CD4-positive, alpha-beta T cell treated with Interleukin-4 for 4 hours (primary cell): ENCODE measurements around the gene RYR3.

Experiments used
- DNase-seq: peaks from one replicate; pipeline ENCODE4 v3.0.0-alpha.2; 2020

RYR3 gene

DNA sequence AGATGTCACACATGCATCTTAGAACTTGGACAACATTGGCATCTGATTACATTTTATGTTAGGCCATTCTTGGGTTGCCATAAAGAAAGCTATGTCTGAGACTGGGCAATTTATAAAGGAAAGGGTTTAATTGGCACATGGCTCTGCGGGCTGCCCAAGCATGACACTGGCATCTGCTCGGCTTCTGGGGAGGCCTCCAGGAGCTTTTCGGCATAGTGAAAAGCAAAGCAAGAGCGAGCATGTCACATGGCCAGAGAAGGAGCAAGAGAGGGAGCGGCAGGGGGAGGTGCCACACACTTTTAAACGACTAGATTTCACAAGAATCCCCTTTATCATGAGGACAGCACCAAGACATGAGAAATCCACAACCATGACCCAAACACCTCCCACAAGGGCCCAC lies 11.3 kb downstream of the RYR3 start:
- no peak for DNase-seq

DNA sequence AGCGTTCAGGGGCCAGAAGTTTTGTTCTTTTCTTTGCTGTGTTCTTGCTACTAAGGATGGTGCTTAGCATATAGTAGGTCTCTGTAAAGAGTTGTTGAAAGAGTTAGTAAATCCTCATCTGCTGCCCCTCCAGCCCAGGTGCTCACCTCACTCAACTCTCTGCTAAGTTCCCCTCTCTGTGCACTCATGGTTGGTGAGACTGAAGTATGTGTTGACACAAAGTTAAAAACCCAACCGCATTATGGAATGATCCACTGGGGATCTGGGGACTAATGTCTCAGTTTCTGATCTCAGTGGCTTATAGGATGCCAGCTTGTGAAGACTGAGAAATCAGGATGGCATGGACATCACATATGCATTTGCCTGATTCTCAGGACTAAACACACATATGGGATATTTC lies 13.8 kb downstream of the RYR3 start:
- DNase-seq: no peak

DNA sequence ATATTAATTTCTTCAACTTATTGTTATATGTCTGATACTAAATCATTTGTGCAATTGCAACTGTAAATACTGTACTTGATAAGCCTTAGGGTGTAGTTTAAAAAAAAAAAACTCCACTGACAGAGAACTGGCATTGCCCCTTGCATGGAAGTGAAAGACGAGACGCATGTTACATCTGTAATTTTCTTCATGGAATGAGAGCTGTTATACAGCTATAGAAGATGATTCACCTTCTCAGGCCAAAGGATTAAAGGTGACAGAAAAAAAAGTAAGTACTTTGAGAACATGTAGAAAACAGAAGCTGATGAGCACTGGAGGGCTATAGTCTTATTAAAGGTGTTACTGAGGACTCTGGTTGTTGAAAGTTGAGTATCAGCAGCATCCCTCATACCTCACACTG lies 16.1 kb downstream of the RYR3 start:
- DNase-seq: no peak

DNA sequence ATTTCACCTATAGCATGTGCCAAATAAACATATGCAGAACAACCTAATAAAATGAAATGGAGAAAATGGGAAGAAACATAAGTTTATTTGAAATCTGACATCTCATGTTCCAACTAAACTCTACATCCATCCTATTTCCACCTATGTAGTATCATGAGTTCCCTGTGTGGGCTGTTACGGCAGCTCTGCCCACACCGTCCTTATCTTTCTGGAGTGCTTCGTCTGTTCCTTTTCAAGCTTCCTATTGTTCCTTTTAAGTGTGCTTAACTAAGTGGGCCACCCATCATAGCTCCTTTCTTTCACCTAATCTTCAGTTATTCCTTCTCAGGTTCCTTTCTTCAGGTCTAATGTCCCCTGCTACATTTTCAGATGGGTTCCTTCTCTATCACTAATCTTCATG lies 17.3 kb downstream of the RYR3 start:
- DNase-seq: no peak

DNA sequence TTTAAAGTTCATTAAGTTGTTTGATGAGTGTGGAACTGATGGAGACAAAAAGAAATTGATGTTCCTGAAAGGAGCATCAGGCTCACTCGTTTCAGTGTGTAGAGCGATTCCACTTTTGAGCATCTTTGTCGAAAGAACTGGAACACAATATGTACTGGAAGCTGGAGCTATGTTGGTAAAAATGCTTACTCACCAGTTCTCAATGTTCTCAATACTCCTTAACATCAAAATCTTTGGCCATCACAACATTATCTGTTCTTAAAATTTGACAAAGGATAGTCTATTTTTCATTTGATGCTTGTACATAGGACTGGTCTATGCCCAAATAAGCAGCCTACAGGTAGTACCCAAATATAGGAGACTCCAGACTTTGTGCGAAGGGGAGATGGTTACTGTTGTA lies 18.7 kb downstream of the RYR3 start:
- DNase-seq: no peak

DNA sequence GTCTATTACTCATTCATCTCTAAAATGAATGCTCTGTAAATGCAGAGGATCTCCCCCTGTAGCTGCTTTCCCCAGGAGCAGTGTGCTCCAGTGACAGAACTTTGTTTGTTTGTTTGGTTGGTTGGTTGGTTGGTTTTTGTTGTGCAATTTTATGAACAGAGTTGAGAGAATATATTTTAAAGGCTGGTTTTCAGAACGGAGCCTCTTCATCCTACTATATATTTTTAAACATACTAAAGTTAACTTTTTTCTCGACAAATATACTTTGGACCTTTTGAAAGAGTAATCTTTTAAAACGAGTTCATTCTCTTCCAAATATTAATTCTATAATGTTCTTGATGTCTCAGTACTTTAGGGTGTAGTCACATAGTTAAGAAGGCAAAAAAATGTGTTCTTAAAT lies 20.2 kb downstream of the RYR3 start:
- DNase-seq: no peak

DNA sequence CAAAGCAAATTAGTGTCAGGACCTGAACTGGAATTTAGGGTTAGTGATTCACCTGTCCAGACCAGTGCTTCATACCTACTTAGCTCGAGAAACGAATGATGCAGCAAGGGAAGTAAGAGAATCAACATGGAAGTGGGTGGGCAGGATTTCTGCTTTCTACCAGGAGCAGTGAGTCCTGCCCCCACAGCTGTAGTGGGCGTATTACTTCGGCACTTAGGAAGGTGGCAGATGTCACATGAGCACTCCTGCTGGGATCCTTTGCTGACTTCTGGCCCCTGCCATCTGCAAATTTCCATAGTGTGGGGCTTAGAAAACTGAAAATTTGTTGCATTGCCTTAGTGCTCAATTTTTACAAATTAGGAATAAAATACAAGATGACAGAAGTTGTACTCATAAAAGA lies 31.2 kb downstream of the RYR3 start:
- DNase-seq: no peak

DNA sequence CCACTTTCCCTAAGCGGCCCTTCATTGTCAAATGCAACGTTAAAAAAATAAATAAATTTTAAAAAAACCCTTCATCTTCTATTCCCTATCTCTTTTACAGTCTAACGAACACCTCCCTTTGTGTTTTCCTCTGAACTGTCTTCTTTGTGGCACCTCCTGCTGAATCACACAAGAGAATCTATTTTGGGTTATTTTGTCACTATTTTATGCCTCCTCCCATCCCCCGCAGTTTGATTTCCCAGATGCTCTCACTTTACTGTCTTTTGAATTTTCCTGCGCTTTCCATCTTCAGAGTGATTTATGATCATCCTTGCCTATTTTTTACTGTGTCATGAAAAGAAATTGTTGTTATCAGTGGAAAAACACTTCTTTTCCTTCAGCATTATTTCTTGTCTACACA lies 32.5 kb downstream of the RYR3 start:
- DNase-seq: no peak

DNA sequence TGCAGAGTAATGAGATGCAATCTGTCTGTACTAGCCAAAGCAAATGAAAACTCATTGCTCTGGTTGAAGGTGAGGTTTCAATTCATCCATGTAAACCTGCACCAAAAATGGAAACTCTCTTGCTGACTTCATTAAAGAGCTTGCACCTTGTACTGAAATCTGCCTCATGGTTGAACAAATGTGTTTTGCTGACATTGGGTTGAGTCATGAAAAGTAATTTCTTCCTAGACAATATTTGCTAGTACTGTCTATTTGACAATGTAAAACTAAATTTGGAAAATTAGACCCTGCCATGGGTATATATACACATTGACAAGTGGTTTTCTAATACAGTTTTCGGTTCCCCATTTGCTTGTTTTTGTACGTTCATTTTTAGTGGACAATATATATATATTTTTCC lies 33.3 kb downstream of the RYR3 start:
- no peak for DNase-seq

DNA sequence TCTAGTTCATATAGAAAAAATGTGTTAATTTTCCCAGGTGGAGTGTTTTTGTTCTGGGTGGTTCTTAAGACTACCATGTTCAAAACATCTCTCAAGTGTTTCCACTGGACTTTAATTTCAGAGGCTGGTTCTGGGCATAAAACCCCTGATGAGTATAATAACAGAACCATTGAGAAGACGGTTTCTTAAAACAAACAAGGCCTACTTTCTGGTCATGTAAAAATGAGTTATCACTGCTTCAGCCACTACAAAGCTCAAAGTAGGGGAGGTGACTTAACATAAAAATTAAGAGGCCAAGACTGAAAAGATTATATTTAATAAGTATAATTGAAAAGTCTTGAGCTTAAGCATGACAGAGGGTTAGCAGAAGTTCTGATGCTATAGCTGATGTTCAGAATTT lies 33.8 kb downstream of the RYR3 start:
- DNase-seq: no peak

DNA sequence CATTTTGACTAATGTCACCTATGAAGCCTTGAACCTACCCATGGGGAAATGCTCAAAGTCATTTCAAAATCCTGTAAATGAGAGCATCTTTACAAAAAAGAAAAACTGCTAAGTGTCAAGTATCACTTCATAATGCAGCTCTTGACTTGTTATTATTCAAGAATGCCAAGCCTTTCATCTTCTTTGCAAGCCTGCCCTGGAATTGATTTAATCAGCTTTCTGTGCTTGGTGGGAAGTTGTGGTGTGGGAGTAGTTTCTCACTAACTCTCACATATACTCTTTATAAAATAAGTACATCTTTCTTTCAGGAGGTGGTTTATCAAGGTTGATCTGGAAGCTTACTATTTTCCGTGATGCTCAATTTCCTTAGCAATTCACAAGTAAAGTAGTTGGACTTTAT lies 43.6 kb downstream of the RYR3 start:
- no peak for DNase-seq

DNA sequence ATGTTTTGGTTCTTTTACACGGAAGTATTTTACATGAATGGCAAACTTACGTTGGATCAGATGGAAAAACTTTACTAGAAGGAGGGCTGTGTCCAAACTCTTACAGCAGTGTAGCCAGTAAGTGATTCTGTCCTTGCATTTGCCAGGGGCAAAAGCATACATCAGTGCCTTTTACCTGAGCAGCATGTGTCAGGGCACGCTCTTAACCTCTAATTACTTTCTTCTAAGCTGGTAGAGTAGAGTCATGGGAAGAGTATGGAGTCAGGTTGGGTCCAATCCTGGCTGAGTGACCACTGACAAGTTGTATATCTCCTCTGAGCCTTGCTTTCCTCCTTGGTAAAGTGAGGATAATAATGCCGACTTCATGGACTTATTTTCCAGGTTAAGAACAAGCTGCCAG lies 47.1 kb downstream of the RYR3 start:
- DNase-seq: no peak

DNA sequence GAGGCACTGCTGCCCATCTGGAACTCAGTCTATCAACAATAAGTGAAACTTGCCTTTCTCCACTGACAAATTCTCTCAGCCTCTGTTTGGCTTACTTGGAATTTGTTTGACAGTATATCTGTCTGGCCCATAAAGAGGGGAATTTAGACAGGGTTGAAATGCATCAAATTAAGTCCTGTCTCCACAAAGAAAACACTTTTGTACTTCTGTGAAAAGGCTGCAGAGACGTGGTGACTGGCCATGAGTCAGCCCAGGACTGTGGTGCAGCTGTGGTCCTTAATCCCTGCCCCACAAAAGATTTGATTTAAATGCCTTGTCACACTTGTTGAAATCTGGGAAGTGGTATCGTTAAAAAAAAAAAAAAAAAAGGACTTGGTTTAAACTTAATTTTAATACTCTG lies 47.5 kb downstream of the RYR3 start:
- no peak for DNase-seq

DNA sequence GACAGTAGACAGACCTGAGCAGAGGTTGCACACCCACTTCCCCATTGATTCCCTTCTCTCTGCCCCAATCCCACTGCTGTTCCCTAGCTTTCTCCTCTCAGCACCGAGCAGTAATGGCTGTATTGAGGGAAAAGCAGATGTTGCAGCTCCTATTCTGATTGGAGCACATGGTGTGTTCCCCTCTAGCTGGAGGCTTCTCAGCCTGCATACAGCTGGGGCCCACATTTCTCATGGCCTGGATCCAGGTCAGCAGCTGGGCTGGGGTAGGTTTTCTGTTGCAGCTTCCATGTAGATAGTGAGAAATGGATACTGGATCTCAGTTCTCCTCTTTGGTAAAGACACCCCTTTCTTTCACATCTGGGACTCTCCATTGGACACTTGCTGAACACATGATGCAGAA lies 50.1 kb downstream of the RYR3 start:
- no peak for DNase-seq

DNA sequence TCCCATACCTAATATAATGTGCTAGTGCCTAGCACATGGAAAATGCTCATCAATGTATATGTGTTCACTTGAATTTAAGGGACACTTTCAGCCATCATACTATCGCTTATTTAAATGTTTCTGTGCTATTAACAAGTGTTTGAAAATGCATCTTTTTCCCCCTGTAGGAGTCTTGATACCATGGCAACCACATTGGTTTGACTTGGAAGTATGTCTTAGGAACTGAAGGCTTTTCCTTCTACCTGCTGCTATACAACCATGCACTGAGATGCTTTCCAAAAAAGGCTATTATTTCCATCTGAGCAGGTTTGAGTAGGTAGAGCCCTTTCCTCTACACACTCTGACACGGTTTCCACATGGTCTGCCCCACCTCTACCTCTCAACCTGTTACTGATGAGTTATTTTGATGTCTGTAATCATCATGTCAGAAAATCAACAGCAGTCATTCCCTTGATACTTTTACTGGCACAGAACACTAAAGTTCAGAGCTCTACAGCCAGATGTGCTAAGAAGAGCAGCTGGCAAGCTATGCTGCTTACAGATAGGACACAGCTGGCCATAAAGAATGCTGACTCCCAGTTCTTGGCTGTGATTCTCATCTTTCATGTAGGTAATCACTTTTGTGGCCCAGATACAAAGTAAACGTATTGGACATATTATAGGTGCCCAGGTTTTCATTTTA lies 59.3 kb downstream of the RYR3 start:
- DNase-seq: no peak

DNA sequence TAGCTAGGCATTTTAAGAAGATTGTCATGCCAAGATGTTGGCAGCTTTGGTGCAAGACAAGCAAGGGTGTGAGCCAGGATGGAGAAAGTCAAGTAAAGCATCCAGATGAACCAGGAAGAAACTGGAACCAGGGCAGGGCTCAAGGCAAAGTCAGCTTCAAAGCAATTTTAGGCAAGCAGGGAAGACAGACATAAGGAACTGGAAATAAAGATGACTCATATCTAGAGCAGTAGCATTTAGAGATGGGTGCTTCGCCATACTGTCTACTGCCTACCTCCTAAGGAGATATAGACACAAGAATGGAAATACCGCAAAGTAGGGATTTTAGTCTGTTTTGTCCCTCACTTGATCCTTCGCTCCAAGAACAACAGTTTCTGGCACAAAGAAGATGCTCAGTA lies 59.9 kb downstream of the RYR3 start:
- no peak for DNase-seq

DNA sequence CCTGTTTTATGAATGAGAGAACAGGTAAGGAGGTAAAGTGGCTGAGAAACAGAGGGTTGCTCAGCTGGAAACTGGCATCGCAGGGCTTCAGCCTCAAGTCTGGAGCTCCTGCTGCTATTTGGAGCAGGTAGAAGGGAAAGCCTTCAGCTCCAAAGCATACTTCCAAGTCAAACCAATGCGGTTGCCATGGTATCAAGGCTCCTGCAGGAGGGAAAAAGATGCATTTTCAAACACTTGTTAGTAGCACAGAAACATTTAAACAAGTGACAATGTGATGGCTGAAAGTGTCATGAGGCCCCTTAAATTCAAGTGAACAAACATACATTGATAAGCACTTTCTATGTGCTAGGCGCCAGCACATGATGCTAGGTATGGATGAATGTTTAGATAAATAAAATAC lies 60.4 kb downstream of the RYR3 start:
- no peak for DNase-seq

DNA sequence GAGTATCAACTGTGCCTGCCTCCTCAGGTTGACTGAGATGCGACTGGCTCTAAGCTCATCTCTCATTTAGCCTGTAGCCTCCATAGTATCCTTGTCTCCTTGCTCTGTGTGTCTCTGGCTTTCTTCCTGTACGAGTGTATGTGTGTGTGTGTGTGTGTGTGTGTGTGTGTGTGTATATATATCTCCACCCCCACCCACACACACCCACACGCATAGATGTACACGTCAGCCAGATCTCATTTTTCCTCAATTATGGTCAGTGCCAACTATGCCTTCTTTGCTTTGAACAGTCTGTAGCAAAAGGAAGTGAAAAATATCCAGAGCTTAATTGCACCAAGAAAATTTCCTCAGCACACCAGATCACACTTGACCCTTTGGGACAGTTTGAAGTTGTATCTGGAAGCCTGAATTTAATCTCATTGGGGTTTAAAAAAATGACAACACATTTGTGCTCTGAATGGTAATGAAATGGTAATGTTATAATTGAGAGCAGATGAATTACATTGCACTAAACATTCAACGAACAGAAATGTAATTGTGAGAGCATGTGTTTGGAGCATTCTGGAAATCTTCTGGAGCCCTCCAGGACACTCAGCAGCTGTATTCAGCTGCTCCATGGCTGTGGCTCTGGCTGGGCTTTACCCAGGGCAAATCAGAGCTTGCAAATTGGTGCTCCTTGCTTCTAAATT lies 63.6 kb downstream of the RYR3 start:
- no peak for DNase-seq

DNA sequence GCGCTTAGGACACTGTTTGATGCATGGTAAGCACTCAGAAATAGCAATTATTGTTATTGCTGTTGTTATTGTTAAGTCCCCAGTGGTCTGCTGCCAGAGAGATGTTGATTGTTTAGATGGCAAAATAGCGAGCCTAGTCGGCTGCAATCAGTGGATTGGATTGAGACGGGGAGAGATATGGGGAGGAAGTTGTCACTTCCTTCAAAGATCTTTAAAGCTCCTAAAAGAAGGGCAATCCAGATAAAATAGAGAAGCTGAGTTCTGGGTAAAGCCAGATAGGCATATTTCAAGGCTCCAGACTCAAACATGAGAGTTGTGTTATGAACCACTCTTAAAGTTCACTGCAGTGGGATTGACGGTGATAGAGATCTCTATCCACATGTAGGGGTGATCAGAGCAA lies 64.5 kb downstream of the RYR3 start:
- DNase-seq: no peak

DNA sequence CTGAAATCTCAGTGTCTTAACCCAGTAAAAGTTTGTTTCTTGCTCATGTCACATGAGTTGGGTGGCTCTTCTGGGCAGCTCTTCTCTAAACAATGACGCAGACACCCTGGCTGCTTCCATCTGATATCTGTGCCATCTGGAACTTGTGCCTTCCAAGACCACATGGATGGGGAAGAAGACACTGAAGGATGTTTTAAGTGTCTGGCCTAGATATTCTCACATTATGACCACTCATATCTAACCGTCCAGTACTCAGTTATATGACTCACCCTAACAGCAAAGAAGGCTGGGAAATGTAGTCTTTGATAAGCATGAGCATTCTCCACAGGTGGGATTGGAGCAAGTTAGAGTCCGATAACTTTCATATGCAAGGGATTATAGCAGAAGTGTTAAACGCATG lies 66.4 kb downstream of the RYR3 start:
- DNase-seq: no peak

DNA sequence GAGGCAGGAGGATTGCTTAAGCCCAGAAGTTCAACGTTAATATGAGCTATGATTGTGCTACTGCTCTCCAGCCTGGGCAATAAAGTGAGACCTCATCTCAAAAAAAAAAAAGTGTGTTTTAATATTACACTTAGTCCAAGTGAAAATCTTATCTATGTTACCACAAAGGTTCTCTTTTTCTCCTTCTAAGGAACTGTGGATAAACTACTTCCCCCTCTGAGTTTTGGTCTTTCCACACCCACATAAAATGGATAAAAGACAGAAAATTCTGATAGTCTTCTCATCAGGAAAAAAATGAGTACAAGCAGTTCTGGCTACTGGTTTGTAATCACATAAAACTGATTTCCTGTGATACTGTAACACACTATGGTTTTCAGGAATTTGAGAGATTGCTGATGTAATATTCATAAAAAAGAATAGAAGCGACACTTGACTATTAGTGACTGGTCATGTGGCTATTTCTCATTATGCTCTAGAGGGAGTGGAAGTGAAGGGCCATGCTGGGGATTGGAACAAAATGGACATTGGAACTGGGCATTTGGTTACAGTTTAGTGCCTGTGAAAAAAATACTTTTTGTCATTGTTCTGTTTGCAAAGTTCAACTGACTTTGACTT lies 68.2 kb downstream of the RYR3 start:
- DNase-seq: no peak

DNA sequence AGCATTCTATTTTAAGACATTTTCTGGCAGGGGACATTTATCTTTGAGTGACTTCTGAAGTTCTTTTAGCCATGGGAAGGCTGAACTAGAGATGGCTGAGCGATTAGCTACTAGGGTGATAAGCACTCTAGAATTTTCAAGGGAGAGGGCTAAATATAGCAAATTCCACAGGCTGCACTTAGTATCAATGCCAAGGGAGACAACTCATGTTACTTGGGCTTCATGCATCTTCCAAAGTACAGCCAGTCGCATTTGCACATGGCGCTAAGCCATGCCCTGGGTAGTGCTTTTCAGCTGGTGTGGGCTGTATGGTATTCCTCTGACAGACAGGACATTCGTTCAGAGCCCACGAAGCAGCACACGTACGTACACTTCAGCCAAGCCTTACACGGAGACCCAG lies 69.6 kb downstream of the RYR3 start:
- no peak for DNase-seq

DNA sequence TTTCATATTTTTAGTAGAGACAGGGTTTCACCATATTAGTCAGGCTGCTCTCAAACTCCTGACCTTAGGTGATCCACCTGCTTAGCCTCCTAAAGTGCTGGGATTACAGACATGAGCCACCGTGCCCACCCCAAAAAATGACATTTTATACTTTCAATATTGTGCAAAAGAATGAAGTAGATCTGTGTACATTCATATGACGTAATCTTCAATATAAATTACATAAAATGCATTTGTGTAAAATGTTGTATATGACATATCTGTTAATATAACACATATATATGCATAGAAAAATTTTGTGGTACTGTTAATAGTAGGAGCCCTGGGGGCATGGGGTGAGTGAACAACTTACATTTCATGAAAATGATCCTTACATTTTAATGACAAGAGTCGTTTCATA lies 71.7 kb downstream of the RYR3 start:
- no peak for DNase-seq

DNA sequence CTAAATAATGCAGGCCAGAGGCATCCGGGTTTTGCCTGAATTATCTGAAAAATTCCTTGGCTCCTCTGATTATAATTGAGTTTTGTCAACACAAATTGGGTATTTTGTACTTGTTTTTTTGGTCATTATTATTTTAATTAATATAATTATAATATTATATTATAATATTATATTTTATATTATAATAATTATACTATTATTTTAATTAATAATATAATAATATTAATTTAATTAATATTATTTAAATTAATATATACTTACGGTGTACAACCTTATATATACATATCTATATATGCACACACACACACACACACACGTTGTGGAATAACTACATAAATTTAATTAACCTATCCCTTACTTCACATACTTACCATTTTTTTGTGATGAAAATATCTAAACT lies 73.5 kb downstream of the RYR3 start:
- no peak for DNase-seq

DNA sequence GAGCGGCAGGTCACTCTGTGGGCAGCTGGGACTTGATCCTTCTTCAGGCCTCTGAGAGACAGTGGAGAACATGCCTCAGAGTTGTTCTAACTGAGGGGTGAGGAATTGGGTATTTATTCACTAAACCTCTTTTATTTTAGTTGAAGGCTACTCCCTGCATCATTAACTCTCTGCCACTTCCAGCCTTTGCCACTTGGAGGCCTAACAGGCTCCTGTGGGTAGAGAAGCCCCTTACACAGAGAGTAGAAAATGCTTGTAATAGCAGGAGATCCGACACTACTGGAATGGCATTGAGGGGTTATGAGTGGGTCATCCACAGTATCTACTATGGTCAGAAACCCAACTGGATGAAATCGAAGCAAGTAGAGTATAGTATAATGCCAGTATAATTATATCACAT lies 81.7 kb downstream of the RYR3 start:
- no peak for DNase-seq
